Esophagus muscularis mucosa (tissue), 3 donors: ENCODE data around the gene VGLL1.

Experiments used
- CTCF ChIP-seq, 3 experiments: fragments of 200-600 bp in 2 of 3; fragments of 450-650 bp in 1 of 3; sonication (generic) in 2 of 3; IDR thresholded peaks; one replicate each; pipeline ENCODE4 v1.5.1; 2017 to 2019; ENCODE audit warnings: antibody characterized with exemption in 3 of 3, mild to moderate bottlenecking in 2 of 3, moderate library complexity in 1 of 3
- POLR2A ChIP-seq: fragments of 450-650 bp; IDR thresholded peaks from one replicate; pipeline ENCODE4 v1.6.1; 2017; ENCODE audit warnings: antibody characterized with exemption, moderate library complexity, mild to moderate bottlenecking, low read depth
- POLR2AphosphoS5 ChIP-seq, 2 donors: sonication (generic); formaldehyde crosslinking; IDR thresholded peaks; one replicate each; pipeline ENCODE4 v1.6.1; 2017; ENCODE audit warnings: antibody characterized with exemption in 2 of 2

GRCh38 chrX:136493011-136493410 is 39.0 kb upstream of the VGLL1 start:
- TF ChIP-seq CTCF (IDR thresholded peaks at IDR 0.05) (no peak), POLR2A (no peak), POLR2AphosphoS5 (IDR thresholded peaks at IDR 0.05) (no peak)
